Neural progenitor cell (in vitro differentiated cells): Measurements from ENCODE around the gene NIPAL1.

Experiments used
- CTCF ChIP-seq: fragments of 200-600 bp; sonication (generic); IDR thresholded peaks from 2 replicates; pipeline ENCODE4 v1.5.1; 2017; ENCODE audit warnings: antibody characterized with exemption, mild to moderate bottlenecking
- EZH2phosphoT487 ChIP-seq: fragments of 200-600 bp; sonication (generic); IDR thresholded peaks from 2 replicates; pipeline ENCODE4 v1.6.1; 2017; ENCODE audit warnings: antibody characterized with exemption

- no peak for TF ChIP-seq CTCF
- no peak for TF ChIP-seq EZH2phosphoT487
Observed at GRCh38 chr4:48046059-48046458, 29.5 kb downstream of the NIPAL1 start.
